ENCODE measurements around the gene COPS3.

Gene COPS3

DNA sequence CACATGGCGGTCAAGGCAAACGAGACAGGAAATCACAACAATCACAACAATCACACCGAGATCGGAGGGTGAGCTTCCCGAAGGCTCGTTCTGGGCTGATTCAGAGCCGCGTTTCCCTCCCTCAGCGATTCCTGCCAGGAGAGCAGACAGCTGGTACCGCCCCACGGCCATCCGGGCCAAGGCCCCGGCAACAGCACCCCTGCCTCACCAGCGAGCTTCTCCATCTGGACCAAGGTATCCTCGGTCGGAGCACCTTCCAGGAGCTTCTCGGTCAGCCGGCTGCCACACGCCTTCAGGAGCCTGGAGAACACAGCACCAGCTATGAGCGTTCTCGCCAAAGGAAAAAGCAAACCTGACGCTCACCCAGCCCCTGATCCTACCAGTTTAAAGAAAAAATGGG lies 59.7 kb downstream of the COPS3 start:
- no peak for DNase-seq

GRCh38 chr17:17220529-17220928 lies 60.5 kb downstream of the COPS3 start:
- DNase-seq: no peak

- DNase-seq: no peak
Measured at GRCh38 chr17:17217995-17218394, 63.1 kb downstream of the COPS3 start.

- DNase-seq: no peak
Measured at GRCh38 chr17:17216776-17217175, 64.3 kb downstream of the COPS3 start.

GRCh38 chr17:17216236-17216635 lies 64.8 kb downstream of the COPS3 start:
- no peak for DNase-seq

- DNase-seq: no peak
Measured at GRCh38 chr17:17215575-17215974, 65.5 kb downstream of the COPS3 start.

GRCh38 chr17:17214646-17215436 lies 66.2 kb downstream of the COPS3 start:
- no peak for DNase-seq

GRCh38 chr17:17213775-17214174 lies 67.3 kb downstream of the COPS3 start:
- no peak for DNase-seq

- no peak for DNase-seq
Measured at GRCh38 chr17:17207998-17208397, 73.0 kb downstream of the COPS3 start.

DNA sequence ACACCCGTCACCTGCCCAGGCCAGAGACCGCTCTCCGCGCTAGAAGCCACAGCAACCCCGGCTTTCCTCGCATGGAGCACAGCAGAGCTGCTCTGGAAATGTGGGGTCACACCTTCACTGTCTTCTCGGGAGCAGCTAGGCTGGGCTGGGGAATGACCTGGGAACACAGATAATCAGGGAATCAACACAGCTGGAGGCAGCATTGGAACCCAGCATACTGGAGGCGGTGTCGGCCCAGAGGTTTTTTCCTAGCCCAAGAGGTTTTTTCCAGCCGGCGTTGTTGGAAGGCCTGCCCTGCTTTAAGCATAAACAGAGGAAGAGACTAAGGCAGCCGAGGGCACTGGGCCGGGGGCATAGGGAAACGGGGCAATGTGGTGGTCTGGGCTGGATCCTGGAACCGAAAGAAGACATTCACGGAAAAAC lies 74.1 kb downstream of the COPS3 start:
- peak in 3 of 56 donors; percentile 18 to 48 (median 40) for DNase-seq

DNA sequence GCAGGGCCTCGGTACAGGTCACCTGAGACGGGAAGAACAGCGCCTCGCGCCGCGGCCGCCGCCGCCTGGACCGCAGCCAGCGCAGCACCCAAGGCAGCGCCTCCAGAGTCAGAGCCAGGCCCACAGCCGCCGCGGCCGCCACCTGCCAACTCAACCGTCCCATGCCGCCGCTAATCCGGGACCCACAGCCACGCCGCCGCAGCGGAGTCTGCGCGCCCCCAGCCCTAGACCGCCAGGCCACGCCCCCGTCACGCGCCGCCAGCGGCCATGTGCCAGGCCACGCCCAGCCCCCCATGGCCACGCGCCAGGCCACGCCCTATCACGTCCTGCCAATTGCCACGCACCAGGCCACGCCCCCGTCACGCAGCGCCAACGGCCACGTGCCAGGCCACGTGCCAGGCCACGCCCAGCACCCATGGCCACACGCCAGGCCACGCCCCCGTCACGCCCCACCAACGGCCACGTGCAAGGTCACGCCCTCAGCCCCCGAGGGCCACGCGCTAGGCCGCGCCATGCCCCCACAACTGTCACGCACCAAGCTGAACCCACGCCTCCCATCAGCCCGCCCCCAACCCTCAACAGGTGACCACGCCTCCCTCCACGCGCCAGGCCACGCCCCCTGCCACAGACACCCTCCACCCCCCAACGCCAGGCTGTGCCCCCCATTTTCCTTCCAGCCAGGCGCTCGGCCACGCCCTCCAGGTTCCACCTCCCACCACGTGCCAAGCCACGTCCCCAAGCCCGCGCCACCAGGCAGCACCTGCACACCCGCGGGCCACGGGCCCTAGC lies 74.7 kb downstream of the COPS3 start, which contains the start of gene PLD6:
Gene PLD6 (minus strand): TSS at position 210 of the 789 bp plus-strand sequence. CDS start 47 bp downstream, at position 163.
- peak in 51 of 56 donors; percentile 30 to 91 (median 66) for DNase-seq

DNA sequence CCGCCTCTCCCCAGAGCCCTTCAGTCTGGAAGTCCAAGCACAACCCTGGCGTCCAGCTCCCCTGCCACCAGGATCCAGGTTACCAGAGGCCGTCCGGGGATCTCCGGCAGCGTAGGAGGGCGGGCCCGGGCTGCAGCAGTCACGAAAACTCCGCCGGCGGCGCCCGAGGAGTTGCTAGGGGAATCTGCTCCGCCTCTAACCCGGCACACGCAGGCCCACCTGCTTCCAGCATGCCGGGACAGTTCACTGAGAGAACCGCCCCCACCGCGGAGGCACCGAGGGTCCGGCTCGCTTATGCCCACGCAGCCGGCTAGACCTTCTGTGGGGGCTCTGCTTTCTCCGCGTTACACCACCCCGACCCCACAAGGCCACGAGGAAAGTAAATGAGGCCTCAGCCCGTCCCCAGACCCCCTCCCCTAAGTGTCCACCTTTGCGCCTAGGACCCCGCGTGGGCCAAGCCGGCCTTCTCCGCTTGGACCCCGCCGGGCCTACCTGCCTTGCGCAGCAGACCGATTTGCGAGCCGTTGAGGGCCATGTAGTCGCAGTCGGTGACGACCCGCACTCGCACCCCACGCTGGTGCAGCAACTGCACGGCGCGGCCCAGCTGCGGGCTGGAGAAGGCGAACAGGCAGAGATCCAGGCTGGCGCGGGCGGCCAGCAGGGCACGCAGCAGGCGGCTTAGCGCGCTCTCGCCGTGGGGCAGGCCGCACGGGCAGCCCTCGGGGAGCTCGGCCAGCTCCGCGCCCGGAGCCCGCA lies 75.5 kb downstream of the COPS3 start:
- peak in 23 of 56 donors; percentile 8 to 64 (median 42) for DNase-seq

DNA sequence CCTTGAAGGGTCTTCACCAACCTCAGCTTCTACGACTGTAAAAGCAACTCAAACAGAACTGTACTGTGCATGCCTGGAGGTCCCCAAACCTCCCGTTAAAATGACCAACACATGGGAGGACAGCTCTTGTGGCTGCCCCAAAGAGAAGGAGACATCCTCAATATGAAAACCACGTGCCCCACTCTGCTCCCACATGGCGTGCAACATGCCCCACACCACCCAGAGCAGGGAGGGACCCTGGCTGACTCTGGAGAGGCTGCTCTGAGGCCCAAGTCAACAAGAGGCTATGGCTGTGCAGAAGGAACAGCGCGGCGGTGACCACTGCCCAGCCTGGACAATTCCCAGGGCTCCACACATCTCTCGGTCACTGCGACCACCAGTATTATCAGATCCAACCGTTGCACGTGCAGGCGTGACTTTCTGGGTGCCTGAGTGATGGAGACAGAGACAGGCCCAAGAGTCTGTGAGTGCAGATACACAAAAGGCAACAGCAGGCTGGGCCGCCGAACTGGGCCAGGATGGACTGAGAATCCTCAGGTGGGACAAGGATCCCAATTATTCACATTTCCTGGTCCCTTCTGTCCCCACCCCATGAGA lies 76.3 kb downstream of the COPS3 start:
- DNase-seq: no peak

- peak in 43 of 56 donors; percentile 19 to 79 (median 45) for DNase-seq
Measured at GRCh38 chr17:17204041-17204591, 76.9 kb downstream of the COPS3 start.

DNA sequence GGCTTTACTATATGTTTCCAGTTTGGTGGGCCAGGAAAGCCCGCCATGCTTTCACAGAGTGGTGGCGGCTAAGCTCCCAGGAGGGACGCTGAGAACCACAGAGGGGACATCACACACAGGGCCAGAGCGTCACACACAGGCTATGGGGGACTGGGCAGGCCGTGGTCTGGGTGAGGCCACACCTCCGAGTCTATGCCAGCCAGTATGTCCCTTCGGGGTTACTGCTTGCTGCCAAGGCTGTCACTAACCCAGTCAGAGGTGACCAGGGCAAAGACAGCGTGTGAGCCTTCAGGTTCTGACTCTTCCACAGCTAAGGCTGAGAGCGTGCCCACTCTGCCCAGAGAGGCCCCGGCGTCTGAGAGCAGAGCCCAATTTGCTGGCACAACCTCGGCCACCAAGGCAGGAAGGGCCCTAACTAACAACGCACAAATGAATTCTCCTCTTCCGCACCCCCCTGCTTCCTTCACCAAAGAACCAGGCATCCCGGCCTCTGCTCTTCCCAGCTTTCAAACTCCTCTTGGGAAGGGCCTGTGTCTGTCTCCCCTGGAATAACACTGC lies 77.8 kb downstream of the COPS3 start:
- DNase-seq: no peak

- DNase-seq: no peak
Measured at GRCh38 chr17:17201907-17202306, 79.1 kb downstream of the COPS3 start.

DNA sequence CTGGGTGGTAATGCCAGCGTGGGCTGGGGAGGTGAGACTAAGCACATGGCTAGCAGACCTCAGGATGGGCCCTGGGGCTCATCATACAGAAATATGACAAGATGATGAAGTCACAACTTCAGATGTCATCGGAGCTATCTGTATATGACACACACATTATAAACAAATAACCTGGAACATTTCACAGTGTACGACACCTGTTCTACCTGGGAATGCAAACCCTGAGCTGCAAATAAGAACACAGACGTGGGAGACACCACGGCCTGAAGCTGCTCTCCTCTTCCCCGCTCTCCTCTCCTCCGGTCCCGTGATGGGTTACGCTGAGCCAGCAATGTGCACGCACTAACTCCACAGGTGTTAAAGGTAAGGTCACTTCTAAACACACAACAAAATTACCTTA lies 79.8 kb downstream of the COPS3 start:
- DNase-seq: no peak

- no peak for DNase-seq
Measured at GRCh38 chr17:17200831-17201230, 80.2 kb downstream of the COPS3 start.

DNA sequence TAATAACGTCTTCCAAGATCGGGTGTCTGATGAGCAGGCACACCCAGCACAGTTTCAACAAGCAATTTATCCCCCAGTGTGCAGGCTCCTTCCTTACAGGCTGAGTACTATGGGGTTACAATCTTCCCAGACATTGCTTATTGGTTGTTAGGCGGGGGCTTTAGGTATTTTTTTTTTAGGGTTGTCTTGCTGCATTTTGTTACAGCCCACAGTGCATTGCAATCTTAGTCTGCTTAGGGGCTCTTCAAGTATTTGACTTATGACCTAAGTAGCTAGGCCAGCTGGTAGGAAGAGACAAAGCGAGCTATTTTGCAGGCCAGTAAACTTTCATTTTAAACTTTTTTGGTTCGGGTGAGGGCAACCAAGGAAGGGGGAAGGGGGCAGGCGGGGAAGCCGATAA lies 80.7 kb downstream of the COPS3 start:
- no peak for DNase-seq

DNA sequence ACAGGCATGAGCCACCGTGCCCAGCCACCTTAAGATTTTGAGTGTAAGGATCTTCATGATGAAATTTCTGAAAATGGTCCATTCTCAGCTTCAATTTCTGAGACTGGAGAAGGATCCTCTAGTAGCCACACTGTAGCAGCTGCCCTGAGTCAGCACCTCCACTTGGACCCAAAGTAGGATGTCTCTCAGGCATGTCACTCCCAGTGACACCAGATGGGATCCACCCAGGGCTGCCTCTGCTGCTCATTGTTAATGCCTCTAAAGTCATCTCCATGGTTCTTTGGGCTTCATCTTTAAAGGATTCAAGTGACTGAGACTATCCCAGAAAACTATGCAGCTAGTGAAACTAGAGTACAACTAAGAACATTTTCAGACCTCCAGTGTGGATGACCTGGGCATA lies 82.8 kb downstream of the COPS3 start:
- no peak for DNase-seq

GRCh38 chr17:17196776-17197175 lies 84.3 kb downstream of the COPS3 start:
- no peak for DNase-seq
